ENCODE measurements around the gene PLB1. TPM values are rescaled to one million over a fixed set of nuclear protein-coding genes. Genes with fewer than 3 reads are reported as not detected.

Gene PLB1
- total RNA-seq, 1 donor from 2014 or later = 0.64 TPM

GRCh38 chr2:28649481-28650265, 153.8 kb downstream of the PLB1 start:
- H3K4me1 Mint-ChIP-seq = peaks cover 17% of the 10 kb centered on the region
- intact Hi-C loops (cut with micrococcal nuclease) = no loop called here
- no peaks in the 10 kb centered on the region for H3K9me3 Mint-ChIP-seq
- CTCF ChIA-PET = no interaction called here
- no peak for TF ChIP-seq CTCF (IDR thresholded peaks at IDR 0.05)
- H3K27me3 Mint-ChIP-seq = no peaks in the 10 kb centered on the region
- no peak for DNase-seq
- POLR2A ChIA-PET = interaction anchor here (0.8 kb wide), 1 partner anchor 617 kb away, joined by 4 read pairs; no protein-coding TSS in a partner anchor
- ATAC-seq (ENCODE audit: low read depth) = peak; percentile 50
- H3K27ac Mint-ChIP-seq = peak overlapping the region; percentile 65
- no peaks in the 10 kb centered on the region for H3K36me3 Mint-ChIP-seq (ENCODE audit: low read depth)
- peak overlapping the region; percentile 36 for H3K4me3 Mint-ChIP-seq

DNA sequence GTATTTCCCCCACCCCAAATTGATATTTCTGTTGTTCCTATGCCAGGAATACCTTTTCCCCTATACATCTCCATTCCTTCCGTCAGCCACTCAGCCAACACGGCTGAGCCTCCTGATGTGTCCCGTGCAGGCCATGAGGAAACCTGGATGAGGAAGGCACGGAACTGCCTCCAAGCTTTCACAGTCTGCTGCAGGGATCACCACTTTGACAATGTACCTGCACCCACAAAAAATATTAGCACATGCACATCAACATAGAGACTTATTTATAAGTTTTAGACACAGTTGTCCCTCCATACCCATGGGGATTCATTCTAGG, 154.4 kb downstream of the PLB1 start:
- DNase-seq (no peak), ATAC-seq (ENCODE audit: low read depth) (no peak)
- ChIA-PET CTCF (no interaction called here), POLR2A (no interaction called here)
- no peaks in the 10 kb centered on the region for H3K27me3 Mint-ChIP-seq
- H3K4me1 Mint-ChIP-seq = peaks cover 17% of the 10 kb centered on the region
- no peak overlapping the region for H3K4me3 Mint-ChIP-seq
- intact Hi-C loops (cut with micrococcal nuclease) = no loop called here
- H3K27ac Mint-ChIP-seq = no peak overlapping the region
- H3K9me3 Mint-ChIP-seq = no peaks in the 10 kb centered on the region
- TF ChIP-seq CTCF (IDR thresholded peaks at IDR 0.05) = no peak
- H3K36me3 Mint-ChIP-seq (ENCODE audit: low read depth) = no peaks in the 10 kb centered on the region

DNA sequence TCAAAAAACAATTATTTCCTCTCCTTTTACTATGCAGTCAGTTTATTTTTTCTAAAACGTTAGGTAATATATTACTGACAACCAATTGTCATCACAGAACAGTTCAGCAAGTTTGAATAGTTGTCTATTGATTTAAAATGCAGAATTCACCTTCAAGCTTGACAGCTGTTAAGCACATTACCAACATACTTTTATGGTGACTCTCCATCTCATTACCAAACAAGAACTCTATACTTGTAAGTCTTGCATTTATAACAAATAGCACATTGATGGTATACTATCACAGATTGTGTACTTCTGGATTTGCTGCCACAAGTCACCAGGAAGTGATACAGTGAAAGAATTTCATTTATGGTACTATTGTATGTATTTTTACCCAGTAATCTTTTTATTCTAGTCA, 156.4 kb downstream of the PLB1 start:
- peaks cover 19% of the 10 kb centered on the region for H3K4me1 Mint-ChIP-seq
- CTCF ChIA-PET = no interaction called here
- intact Hi-C loops (cut with micrococcal nuclease) = no loop called here
- DNase-seq = no peak
- POLR2A ChIA-PET = no interaction called here
- H3K4me3 Mint-ChIP-seq = no peak overlapping the region
- no peak for TF ChIP-seq CTCF (IDR thresholded peaks at IDR 0.05)
- no peaks in the 10 kb centered on the region for H3K36me3 Mint-ChIP-seq (ENCODE audit: low read depth)
- no peak for ATAC-seq (ENCODE audit: low read depth)
- no peaks in the 10 kb centered on the region for H3K27me3 Mint-ChIP-seq
- H3K27ac Mint-ChIP-seq = no peak overlapping the region
- no peaks in the 10 kb centered on the region for H3K9me3 Mint-ChIP-seq

- no peak for DNase-seq
- ATAC-seq (ENCODE audit: low read depth) = no peak
- peaks cover 19% of the 10 kb centered on the region for H3K4me1 Mint-ChIP-seq
- ChIA-PET POLR2A (no interaction called here), CTCF (no interaction called here)
- H3K9me3 Mint-ChIP-seq = no peaks in the 10 kb centered on the region
- no peak overlapping the region for H3K4me3 Mint-ChIP-seq
- no peaks in the 10 kb centered on the region for H3K27me3 Mint-ChIP-seq
- H3K36me3 Mint-ChIP-seq (ENCODE audit: low read depth) = no peaks in the 10 kb centered on the region
- intact Hi-C loops (cut with micrococcal nuclease) = no loop called here
- no peak overlapping the region for H3K27ac Mint-ChIP-seq
- TF ChIP-seq CTCF (IDR thresholded peaks at IDR 0.05) = no peak
Observed at GRCh38 chr2:28653892-28654662, 158.2 kb downstream of the PLB1 start.

DNA sequence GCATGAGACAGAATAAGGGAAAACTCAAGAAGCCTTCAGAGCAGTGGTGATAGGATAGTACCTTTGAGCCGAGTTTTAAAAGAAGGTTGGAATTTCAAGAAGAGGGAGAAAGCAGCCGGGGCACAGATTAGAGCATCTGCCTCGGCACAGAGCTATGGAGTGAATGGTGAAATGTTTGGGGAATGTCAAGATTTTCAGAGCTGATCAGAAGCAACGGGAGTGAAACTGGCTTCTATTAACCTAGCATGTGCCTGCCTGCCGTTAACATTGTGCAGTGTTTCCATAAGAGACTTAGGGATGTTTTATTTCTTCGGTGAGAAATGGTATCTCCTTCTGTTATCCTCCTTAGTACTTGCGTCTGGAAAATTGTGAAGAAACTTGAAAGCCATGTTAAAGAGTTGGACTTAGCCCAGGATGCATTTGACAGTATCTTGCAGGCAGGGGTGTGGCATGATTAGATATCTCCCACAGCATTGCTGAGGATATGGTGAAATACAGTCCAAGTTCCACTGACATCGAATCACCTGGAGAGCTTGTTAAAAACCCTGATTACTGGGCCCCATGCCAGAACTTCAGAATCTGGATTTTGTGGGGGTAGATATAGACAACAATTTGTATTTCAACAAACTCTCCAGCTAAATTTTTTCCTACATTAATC, 158.9 kb downstream of the PLB1 start:
- H3K27me3 Mint-ChIP-seq = no peaks in the 10 kb centered on the region
- intact Hi-C loops (cut with micrococcal nuclease) = no loop called here
- H3K36me3 Mint-ChIP-seq (ENCODE audit: low read depth) = no peaks in the 10 kb centered on the region

More for the DNA sequence above, 158.9 kb downstream of the PLB1 start:
- ATAC-seq (ENCODE audit: low read depth) = no peak
- no peak for DNase-seq
- ChIA-PET CTCF (no interaction called here), POLR2A (no interaction called here)
- no peak for TF ChIP-seq CTCF (IDR thresholded peaks at IDR 0.05)
- H3K4me3 Mint-ChIP-seq = no peak overlapping the region
- H3K27ac Mint-ChIP-seq = no peak overlapping the region
- H3K4me1 Mint-ChIP-seq = peaks cover 14% of the 10 kb centered on the region
- no peaks in the 10 kb centered on the region for H3K9me3 Mint-ChIP-seq
